Esophagus (tissue), 2 donors: ENCODE results near the gene SRSF2. TPM values are rescaled to one million over a fixed set of nuclear protein-coding genes. Genes with fewer than 3 reads are reported as not detected.
A peak's percentile ranks its signal among the peaks of the same experiment; 100 is the strongest.
"Not testable (repeated sequence)": the region's sequence is repeated elsewhere in the genome, so short reads cannot be mapped to it uniquely, and the experiment has no call there.

Experiments used
- H3K27ac ChIP-seq, 2 donors: one replicate each; pipeline ENCODE4 v1.5.1; 2013; ENCODE audit warnings: low read depth in 2 of 2, mild to moderate bottlenecking in 2 of 2, inconsistent platforms in 1 of 2, low read length in 1 of 2, moderate library complexity in 1 of 2
- H3K27me3 ChIP-seq, 2 donors: one replicate each; pipeline ENCODE4 v1.6.1; 2013; ENCODE audit warnings: low read length in 2 of 2, control low read depth in 1 of 2, mild to moderate bottlenecking in 1 of 2; ENCODE audit not compliant: insufficient read depth in 2 of 2, control insufficient read depth in 1 of 2
- H3K36me3 ChIP-seq, 2 donors: one replicate each; pipeline ENCODE4 v1.6.1; 2013; ENCODE audit warnings: low read length in 1 of 2; ENCODE audit not compliant: control insufficient read depth in 2 of 2, insufficient read depth in 2 of 2
- H3K4me1 ChIP-seq, 2 donors: one replicate each; pipeline ENCODE4 v1.6.1; 2013; ENCODE audit warnings: low read length in 1 of 2; ENCODE audit not compliant: control insufficient read depth in 2 of 2, insufficient read depth in 2 of 2
- H3K4me3 ChIP-seq, 2 donors: one replicate each; pipeline ENCODE4 v1.5.1; 2013; ENCODE audit warnings: low read length in 2 of 2, mild to moderate bottlenecking in 2 of 2, low read depth in 1 of 2, moderate library complexity in 1 of 2
- H3K9me3 ChIP-seq, 2 donors: one replicate each; pipeline ENCODE4 v1.6.1; 2013; ENCODE audit warnings: mild to moderate bottlenecking in 2 of 2, low read depth in 1 of 2, low read length in 1 of 2, moderate library complexity in 1 of 2; ENCODE audit not compliant: control insufficient read depth in 2 of 2, insufficient read depth in 1 of 2
- WGBS, 2 donors: extraction: QIAGEN DNeasy Blood & Tissue Kit; methylation state at CpG; one replicate each; pipeline ENCODE4 v1.1.7; 2013; 5-methylcytosine and 5-hydroxymethylcytosine counted together
- polyA plus RNA-seq, 2 donors: library from polyadenylated mRNA; stranded (reverse); fragments of 200-250 nt; gene quantifications; one replicate each; pipeline ENCODE4 v1.2.3, GENCODE V29; 2013
- donor health status: healthy with polysubstance abuse.
- donor health status: Bipolar disorder and iron deficiency.

SRSF2 gene
- polyA plus RNA-seq, 2 donors = 152 to 242 TPM

DNA sequence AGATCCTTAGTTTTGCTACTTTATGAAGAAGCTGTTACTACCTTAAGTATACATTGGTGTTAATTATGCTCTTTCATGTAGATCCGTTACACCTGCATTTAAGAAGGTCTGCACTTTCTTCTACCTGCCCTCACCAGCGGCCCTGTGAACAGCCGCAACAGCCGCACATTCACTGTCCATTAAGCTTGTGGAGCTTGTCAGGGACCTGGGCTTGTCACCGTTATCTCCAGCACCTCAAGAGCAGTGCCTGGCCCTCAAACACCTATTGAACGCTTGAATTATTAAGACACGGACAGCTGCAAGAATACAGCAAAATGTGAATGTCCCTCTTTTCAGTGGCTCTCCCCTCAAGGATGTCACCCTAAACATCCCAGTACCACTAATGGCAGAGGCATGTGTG lies 23.4 kb downstream of the SRSF2 start:
- H3K27ac ChIP-seq = no peak overlapping the region

GRCh38 chr17:76712321-76712720 lies 24.8 kb downstream of the SRSF2 start:
- H3K27me3 ChIP-seq, H3K27ac ChIP-seq, H3K9me3 ChIP-seq, H3K4me3 ChIP-seq: not testable (repeated sequence)
- Histone ChIP-seq H3K4me1 (peaks cover 6 to 15% of the 10 kb centered on the region in 2 donors), H3K36me3 (peaks cover 0 to 12% of the 10 kb centered on the region in 2 donors)
- 59 to 63% methylated on average over 7 of the region's 7 CpGs for WGBS, 2 donors

More for the DNA sequence above, 23.4 kb downstream of the SRSF2 start:
- WGBS, 2 donors = 93 to 96% methylated on average over 7 of the region's 7 CpGs
- peaks cover 0 to 19% of the 10 kb centered on the region in 2 donors for H3K36me3 ChIP-seq
- H3K4me1 ChIP-seq = peaks cover 4 to 14% of the 10 kb centered on the region in 2 donors
- H3K27me3 ChIP-seq = no peaks in the 10 kb centered on the region
- no peak overlapping the region for H3K4me3 ChIP-seq
- no peaks in the 10 kb centered on the region for H3K9me3 ChIP-seq

DNA sequence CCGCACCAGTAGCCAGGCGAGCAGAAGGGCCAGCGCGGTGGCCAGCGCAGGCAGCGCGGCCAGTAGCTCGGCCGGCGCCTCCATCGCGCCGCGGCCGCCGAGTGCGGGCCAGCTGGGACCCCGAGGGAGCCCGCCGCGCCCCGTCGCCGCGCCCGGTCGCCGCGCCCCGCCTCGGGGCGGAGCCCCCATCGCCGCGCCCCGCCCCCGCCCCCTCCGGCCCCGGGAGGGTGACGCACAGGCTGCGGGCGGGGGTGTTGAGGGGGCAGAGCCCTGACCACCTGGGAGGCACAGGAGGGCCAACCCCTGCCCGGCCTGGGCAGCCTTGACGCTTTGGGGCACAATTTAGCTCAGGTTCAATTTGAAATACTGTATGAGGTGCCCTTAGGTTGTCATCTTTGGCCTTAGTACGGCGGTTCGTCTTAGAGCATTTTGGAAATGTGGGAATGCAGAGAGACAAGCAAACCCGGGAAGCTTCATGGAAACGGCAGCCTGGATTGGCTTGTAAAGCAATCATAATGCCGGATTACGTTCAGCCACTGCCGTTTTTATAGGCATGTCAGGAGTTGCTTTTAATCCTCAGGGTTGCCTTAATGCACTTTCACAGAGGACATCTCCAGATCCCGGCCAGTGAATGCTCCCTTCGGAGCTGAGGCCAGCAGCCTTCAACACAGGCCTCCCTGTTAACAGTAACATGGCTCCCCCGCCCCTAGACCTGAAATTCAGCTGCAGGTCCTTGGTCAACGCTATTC lies 26.1 kb downstream of the SRSF2 start, which contains the start of gene MXRA7:
Gene MXRA7, minus strand, starts transcription at position 103 of the 749 bp plus-strand sequence. Its CDS starts 19 bp downstream, at position 84.
- peaks cover 0 to 9% of the 10 kb centered on the region in 2 donors for H3K36me3 ChIP-seq
- H3K27me3 ChIP-seq = no peaks in the 10 kb centered on the region
- H3K4me1 ChIP-seq = peaks cover 6 to 16% of the 10 kb centered on the region in 2 donors
- 4 to 6% methylated on average over 17 to 54 of the region's 56 CpGs for WGBS, 2 donors
- H3K4me3 ChIP-seq = peak within 1 kb of the TSS; percentile 49 to 58
- peak within 1 kb of the TSS; percentile 87 for H3K27ac ChIP-seq
- H3K9me3 ChIP-seq = no peaks in the 10 kb centered on the region

DNA sequence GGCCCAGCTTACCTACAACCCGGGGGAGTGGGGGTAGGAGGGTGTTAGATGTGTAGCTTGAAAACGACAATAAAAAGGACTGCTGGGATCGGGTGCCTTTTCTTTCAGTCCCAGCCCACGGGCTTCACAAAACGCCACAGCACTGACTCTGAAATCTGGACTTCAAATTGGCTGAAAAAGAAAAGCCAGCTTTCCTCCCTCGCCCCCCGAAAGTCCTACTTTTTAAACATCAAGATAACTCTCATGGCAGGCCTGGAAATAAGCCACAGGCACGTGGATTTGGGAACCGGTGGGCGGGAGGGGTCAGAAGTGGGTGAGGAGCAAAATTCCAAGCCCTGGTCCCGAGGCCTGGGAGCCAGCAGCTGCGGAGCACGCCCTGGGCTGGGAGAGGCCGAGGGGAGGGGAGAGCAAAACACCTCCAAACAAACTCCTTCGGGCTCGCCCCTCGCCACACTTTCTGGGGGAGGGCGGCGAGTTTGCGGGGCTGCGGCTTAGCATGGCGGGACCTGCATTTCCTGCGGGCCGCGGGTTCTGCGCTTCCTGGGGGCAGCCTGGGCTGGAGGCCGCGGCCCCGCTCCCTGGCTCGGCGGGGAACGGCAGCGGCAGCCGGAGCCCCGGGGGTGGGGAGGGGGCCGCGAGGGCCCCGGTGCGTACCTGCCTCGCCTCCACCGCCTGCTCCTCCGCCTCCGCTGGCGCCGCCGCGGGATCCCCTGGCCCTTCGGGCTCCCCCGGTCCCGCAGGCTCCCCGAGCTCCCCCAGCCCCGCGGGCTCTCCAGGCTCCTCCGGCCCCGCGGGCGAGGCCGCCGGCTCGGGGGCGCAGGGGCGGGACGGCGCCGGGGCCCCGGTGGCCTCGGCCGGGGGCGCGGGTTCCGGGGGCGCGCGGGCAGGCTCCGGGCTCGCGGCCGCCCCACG lies 26.9 kb downstream of the SRSF2 start:
- H3K27me3 ChIP-seq, H3K36me3 ChIP-seq, H3K9me3 ChIP-seq: not testable (repeated sequence)
- 3 to 6% methylated on average over 37 to 48 of the region's 79 CpGs for WGBS, 2 donors
- Histone ChIP-seq H3K4me1 (peaks cover 6 to 16% of the 10 kb centered on the region in 2 donors), H3K4me3 (peak overlapping the region; percentile 49 to 58), H3K27ac (peak overlapping the region; percentile 86 to 87)

- 39 to 52% methylated on average over 29 of the region's 29 CpGs for WGBS, 2 donors
- H3K9me3 ChIP-seq = no peaks in the 10 kb centered on the region
- H3K27me3 ChIP-seq = no peaks in the 10 kb centered on the region
- H3K4me3 ChIP-seq = peak overlapping the region; percentile 49 to 58
- peaks cover 0 to 7% of the 10 kb centered on the region in 2 donors for H3K36me3 ChIP-seq
- H3K27ac ChIP-seq = peak overlapping the region; percentile 86 to 87
- peaks cover 6 to 16% of the 10 kb centered on the region in 2 donors for H3K4me1 ChIP-seq
Observed at GRCh38 chr17:76709077-76709950, 27.8 kb downstream of the SRSF2 start.

DNA sequence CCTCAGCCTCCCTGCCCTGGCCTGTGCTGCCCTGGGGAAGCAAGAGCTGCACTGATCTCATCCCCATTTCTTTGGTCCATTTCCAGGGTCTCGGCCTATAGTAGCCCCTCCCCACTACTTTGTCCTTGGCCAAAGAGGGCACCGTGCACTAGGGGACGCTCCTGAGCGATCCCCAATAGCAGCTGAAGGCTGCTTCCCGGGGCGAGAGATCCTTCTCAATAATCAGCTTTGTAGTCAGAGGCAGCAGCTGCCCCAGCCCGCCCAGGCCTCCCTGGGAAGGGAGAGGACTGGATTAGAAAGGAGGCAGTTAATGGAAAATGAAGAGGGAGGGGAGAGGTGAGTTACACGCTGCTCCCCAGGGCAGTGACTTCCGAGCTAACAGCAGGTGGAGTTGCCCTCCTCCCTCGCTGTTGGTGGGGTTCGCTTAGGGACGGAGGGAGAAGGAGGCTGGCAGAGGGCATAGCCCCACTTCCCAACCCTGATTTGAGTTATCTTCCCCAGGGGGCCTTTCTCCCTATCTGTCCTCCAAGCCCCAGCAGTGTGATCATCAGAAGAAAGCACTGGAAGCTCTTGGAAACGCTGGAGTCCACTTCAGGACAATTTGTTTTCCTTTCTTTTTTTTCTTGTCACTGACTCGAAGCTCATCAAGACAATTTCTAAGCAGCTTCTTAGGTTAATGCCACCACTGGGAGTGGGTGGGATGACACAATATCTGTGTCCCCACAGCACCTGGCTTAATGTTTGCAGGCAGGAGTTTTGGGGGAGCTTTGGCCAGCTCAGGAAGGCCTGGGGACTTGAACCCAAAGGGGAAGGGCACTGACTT lies 28.9 kb downstream of the SRSF2 start:
- 45 to 52% methylated on average over 14 of the region's 14 CpGs for WGBS, 2 donors
- Histone ChIP-seq H3K27me3 (no peaks in the 10 kb centered on the region), H3K9me3 (no peaks in the 10 kb centered on the region), H3K36me3 (peaks cover 0 to 2% of the 10 kb centered on the region in 2 donors), H3K27ac (peak overlapping the region; percentile 86 to 87), H3K4me1 (peaks cover 6 to 16% of the 10 kb centered on the region in 2 donors), H3K4me3 (no peak overlapping the region)

DNA sequence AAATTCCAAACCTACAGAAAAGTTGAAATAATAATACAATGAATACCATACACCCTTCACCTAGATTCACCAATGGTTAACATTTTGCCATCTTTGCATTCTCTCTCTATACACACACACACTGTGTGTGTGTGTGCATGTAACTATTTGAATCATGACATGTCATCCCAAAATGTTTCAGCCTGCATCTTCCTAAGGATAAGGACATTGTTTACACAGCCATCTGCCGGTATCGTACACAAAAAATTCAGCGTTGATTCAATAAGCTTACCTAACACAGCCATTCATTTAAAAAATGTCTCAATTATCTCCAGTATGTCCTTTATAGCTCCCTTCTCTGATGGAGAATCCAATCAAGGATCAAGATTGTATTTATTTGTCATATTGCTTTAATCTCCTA lies 30.3 kb downstream of the SRSF2 start:
- 72 to 80% methylated on average over 3 of the region's 3 CpGs for WGBS, 2 donors
- Histone ChIP-seq H3K9me3 (no peaks in the 10 kb centered on the region), H3K27ac (no peak overlapping the region), H3K4me1 (peaks cover 6 to 16% of the 10 kb centered on the region in 2 donors), H3K27me3 (no peaks in the 10 kb centered on the region), H3K36me3 (no peaks in the 10 kb centered on the region), H3K4me3 (no peak overlapping the region)

GRCh38 chr17:76704805-76705204 lies 32.3 kb downstream of the SRSF2 start:
- no peaks in the 10 kb centered on the region for H3K36me3 ChIP-seq
- peaks cover 9 to 23% of the 10 kb centered on the region in 2 donors for H3K4me1 ChIP-seq
- WGBS, 2 donors = 64 to 75% methylated on average over 4 of the region's 4 CpGs
- no peaks in the 10 kb centered on the region for H3K9me3 ChIP-seq
- H3K27me3 ChIP-seq = no peaks in the 10 kb centered on the region
- H3K4me3 ChIP-seq = no peak overlapping the region
- H3K27ac ChIP-seq = no peak overlapping the region
